GM12878 (cell line): ENCODE results near the gene SSUH2. TPM values are rescaled to one million over a fixed set of nuclear protein-coding genes. Genes with fewer than 3 reads are reported as not detected.

Experiments
- ATAC-seq: fragments of 200-7000 bp; cut with Tn5 transposase; 3 replicates; pipeline ENCODE4 v1.9.1; 2020; ENCODE audit warnings: mild to moderate bottlenecking, moderate library complexity
- BruUV-seq: library from RNA; stranded (reverse); fragments of 400-500 nt; replicated peaks from 2 replicates; lab custom pipeline; 2021; lab: Mats Ljungman, UMichigan
- CTCF ChIA-PET: fragments of 300-600 bp; sonication (Branson Sonifier 250); formaldehyde crosslinking; extraction: SDS; loops from one replicate; lab custom pipeline; 2021; ENCODE audit warnings: inconsistent platforms; lab: Yijun Ruan, JAX
- POLR2A ChIA-PET: fragments of 350-600 bp; formaldehyde crosslinking; extraction: SDS; loops from one replicate; lab custom pipeline; 2021; ENCODE audit warnings: inconsistent platforms; lab: Charles Lee
- RAD21 ChIA-PET: fragments of 300-600 bp; sonication (Branson Sonifier 250); formaldehyde crosslinking; loops from one replicate; lab custom pipeline; 2023; ENCODE audit warnings: antibody characterized with exemption; ENCODE audit not compliant: unreplicated experiment; lab: Charles Lee
- SMC1A ChIA-PET: fragments of 300-600 bp; sonication (Branson Sonifier 250); formaldehyde crosslinking; loops from one replicate; lab custom pipeline; 2023; ENCODE audit not compliant: unreplicated experiment, uncharacterized antibody; lab: Charles Lee
- DNase-seq: peaks from one replicate; pipeline ENCODE4 v3.0.0-alpha.2; 2011; ENCODE audit warnings: low read depth, low spot score
- FAIRE-seq: peaks from 3 replicates; lab custom pipeline; 2011; peaks lifted over from hg19 to GRCh38; lab: Jason Lieb, UNC
- H2AFZ ChIP-seq: 2 replicates; pipeline ENCODE4 v1.6.0; 2011; ENCODE audit warnings: low read depth, low read length, control low read depth; ENCODE audit not compliant: control insufficient read depth
- H3K27ac ChIP-seq: 2 replicates; pipeline ENCODE4 v1.5.1; 2011; ENCODE audit warnings: control low read depth; ENCODE audit not compliant: control insufficient read depth, insufficient read depth
- H3K27me3 ChIP-seq, 2 experiments: replicated peaks in 1 of 2; 2 replicates each; pipeline versions ENCODE4 v1.6.0 to v1.6.1; 2011; ENCODE audit warnings: low read length in 1 of 2; ENCODE audit not compliant: control insufficient read depth in 2 of 2, insufficient read depth in 2 of 2
- H3K36me3 ChIP-seq, 2 experiments: 2 replicates each; pipeline ENCODE4 v1.5.1; 2011; ENCODE audit warnings: low read length in 1 of 2; ENCODE audit not compliant: control insufficient read depth in 2 of 2, insufficient read depth in 2 of 2
- H3K4me1 ChIP-seq: 2 replicates; pipeline ENCODE4 v1.6.1; 2011; ENCODE audit warnings: mild to moderate bottlenecking, low read length, moderate library complexity, mixed read lengths; ENCODE audit not compliant: control insufficient read depth, insufficient read depth
- H3K4me2 ChIP-seq: 2 replicates; pipeline ENCODE4 v1.6.0; 2011; ENCODE audit warnings: control low read depth; ENCODE audit not compliant: control insufficient read depth, insufficient read depth
- H3K4me3 ChIP-seq: fragments of 200-600 bp; sonication (generic); 2 replicates; pipeline ENCODE4 v1.5.1; 2016
- H3K79me2 ChIP-seq: 2 replicates; pipeline ENCODE4 v1.6.0; 2011; ENCODE audit warnings: low read length; ENCODE audit not compliant: control insufficient read depth, insufficient read depth
- H3K9ac ChIP-seq: 2 replicates; pipeline ENCODE4 v1.8.0; 2011; ENCODE audit warnings: low read length, control low read depth, mixed read lengths; ENCODE audit not compliant: control insufficient read depth, insufficient read depth
- H3K9me3 ChIP-seq: replicated peaks from 3 replicates; pipeline ENCODE4 v1.5.1; 2011; ENCODE audit warnings: mild to moderate bottlenecking, low read length; ENCODE audit not compliant: control insufficient read depth, insufficient read depth
- H4K20me1 ChIP-seq: 2 replicates; pipeline ENCODE4 v1.6.0; 2011; ENCODE audit not compliant: control insufficient read depth, insufficient read depth
- BCL3 ChIP-seq: IDR thresholded peaks from 2 replicates; pipeline ENCODE4 v1.6.1; 2011; ENCODE audit warnings: borderline replicate concordance, low read depth, mild to moderate bottlenecking, moderate library complexity, low read length; ENCODE audit not compliant: insufficient read depth, poor library complexity, severe bottlenecking
- CHD1 ChIP-seq: IDR thresholded peaks from 2 replicates; pipeline ENCODE4 v1.6.1; 2012; ENCODE audit warnings: low read depth, low read length, improper control_type of control experiment
- CHD4 ChIP-seq: fragments of 200-600 bp; sonication (generic); IDR thresholded peaks from 2 replicates; pipeline ENCODE4 v1.6.1; 2016; ENCODE audit warnings: mild to moderate bottlenecking
- CREM ChIP-seq: IDR thresholded peaks from 2 replicates; pipeline ENCODE4 v1.6.1; 2014; ENCODE audit warnings: antibody characterized with exemption, low read depth
- HDAC2 ChIP-seq: fragments of 200-600 bp; sonication (generic); IDR thresholded peaks from 2 replicates; pipeline ENCODE4 v1.6.1; 2017
- MTA2 ChIP-seq: fragments of 450-650 bp; IDR thresholded peaks from 2 replicates; pipeline ENCODE4 v1.6.1; 2016; ENCODE audit warnings: low read depth, mild to moderate bottlenecking, moderate library complexity
- MXI1 ChIP-seq: fragments of 150-350 bp; IDR thresholded peaks from 2 replicates; pipeline ENCODE4 v1.6.1; 2011; ENCODE audit warnings: low read depth, mild to moderate bottlenecking, inconsistent platforms, low read length, improper control_type of control experiment
- NBN ChIP-seq: fragments of 450-650 bp; IDR thresholded peaks from 2 replicates; pipeline ENCODE4 v1.6.1; 2016
- NFYB ChIP-seq: IDR thresholded peaks from 2 replicates; pipeline ENCODE4 v1.6.1; 2011; ENCODE audit warnings: low read depth, mild to moderate bottlenecking, low read length, improper control_type of control experiment, moderate library complexity; ENCODE audit not compliant: insufficient read depth
- PAX5 ChIP-seq: IDR thresholded peaks from 2 replicates; pipeline ENCODE4 v1.6.1; 2011; ENCODE audit warnings: low read depth, low read length, borderline replicate concordance
- PAX8 ChIP-seq: fragments of 450-650 bp; IDR thresholded peaks from 2 replicates; pipeline ENCODE4 v1.6.1; 2017; ENCODE audit warnings: mild to moderate bottlenecking, moderate library complexity
- RUNX3 ChIP-seq: IDR thresholded peaks from 2 replicates; pipeline ENCODE4 v1.6.1; 2012; ENCODE audit warnings: low read length, inconsistent platforms
- ZBTB33 ChIP-seq: fragments of 450-650 bp; IDR thresholded peaks from 2 replicates; pipeline ENCODE4 v1.6.1; 2017; ENCODE audit warnings: mild to moderate bottlenecking
- WGBS: methylation state at CpG from one replicate; pipeline ENCODE4 v1.1.6; 2016; ENCODE audit warnings: low lambda C conversion rate; ENCODE audit not compliant: insufficient replicate concordance, insufficient coverage; ENCODE audit errors: missing lambda C conversion rate; 5-methylcytosine and 5-hydroxymethylcytosine counted together
- in situ Hi-C: fragments of 300-500 bp; cut with MboI; formaldehyde crosslinking; loops from 9 replicates; pipeline ENCODE4 v1.14.3; 2018; ENCODE audit warnings: mixed read lengths
- intact Hi-C: fragments of 100-400 bp; cut with micrococcal nuclease; formaldehyde crosslinking; loops from one replicate; pipeline ENCODE4 v1.14.2; 2022; ENCODE audit not compliant: unreplicated experiment
- polyA plus RNA-seq, 11 experiments: library from polyadenylated mRNA; depleted of rRNA in 4 of 11; unstranded in 6 of 11; stranded (reverse) in 5 of 11; fragments of >200 nt; fragmentation: Nextera tagmentation in 4 of 11; fragmentation: Illumina TruSeq in 1 of 11; extraction: Ambion mirVana in 4 of 11; extraction: Trizol in 1 of 11; gene quantifications; 1 replicate in 1 of 11; 2 replicates in 10 of 11; pipeline versions ENCODE4 v1.2.1 to v1.2.3, GENCODE V29; 2011 to 2016; ENCODE audit warnings: inconsistent platforms in 2 of 11, missing spikeins in 2 of 11, low read depth in 1 of 11
- total RNA-seq, 4 experiments: library from RNA; depleted of rRNA in 3 of 4; stranded (reverse); fragments of >200 nt in 3 of 4; fragmentation: Illumina TruSeq in 1 of 4; extraction: Trizol in 1 of 4; gene quantifications; 2 replicates each; pipeline versions ENCODE4 v1.2.1 to v1.2.3, GENCODE V29; 2013 to 2021

The SSUH2 gene
- total and polyA plus RNA-seq, 10 of the 15 experiments (the other 5 are each of a cell fraction or from before 2014, with no cell fraction given), result 0.09 to 0.26 TPM; not detected in 8

- Histone ChIP-seq H3K79me2 (no peaks in the 10 kb centered on the region), H3K4me2 (no peak overlapping the region), H4K20me1 (no peaks in the 10 kb centered on the region), H3K9ac (no peak overlapping the region), H3K4me3 (no peak overlapping the region), H3K36me3 (no peaks in the 10 kb centered on the region), H2AFZ (no peak overlapping the region), H3K27me3 (no peaks in the 10 kb centered on the region), H3K27ac (no peak overlapping the region), H3K4me1 (no peaks in the 10 kb centered on the region), H3K9me3 (no peaks in the 10 kb centered on the region; the same call in 2 of the 3 replicates)
- POLR2A ChIA-PET, result no interaction called here
- SMC1A ChIA-PET, result interaction anchor here (2.1 kb wide), 1 partner anchor 177 kb away, joined by 7 read pairs; no protein-coding TSS in a partner anchor
- CTCF ChIA-PET, result interaction anchor here (1.0 to 2.9 kb wide), 2 partner anchors 176 to 295 kb away, joined by 3 to 24 read pairs; no protein-coding TSS in a partner anchor
- no TSS peak for BruUV-seq
- in situ Hi-C loops (no loop called here), intact Hi-C loops (no loop called here)
- ATAC-seq, result no peak
- no peak for DNase-seq
- 61% methylated on average over 7 of the region's 7 CpGs for WGBS
- RAD21 ChIA-PET, result no interaction called here
- no peak for FAIRE-seq
- TF ChIP-seq PAX8, result no peak
- no peak for TF ChIP-seq HDAC2
- TF ChIP-seq RUNX3, result no peak
- no peak for TF ChIP-seq MXI1
- TF ChIP-seq ZBTB33, result no peak
- TF ChIP-seq BCL3, result no peak
- no peak for TF ChIP-seq CREM
- no peak for TF ChIP-seq CHD1
- no peak for TF ChIP-seq MTA2
- no peak for TF ChIP-seq CHD4
- TF ChIP-seq PAX5, result no peak
- no peak for TF ChIP-seq NBN
- no peak for TF ChIP-seq NFYB
Observed at GRCh38 chr3:8619548-8619947, 25.1 kb downstream of the SSUH2 start.
